Spinal cord (tissue), 10 donors: ENCODE results near the gene FN1. TPM values are rescaled to one million over a fixed set of nuclear protein-coding genes. Genes with fewer than 3 reads are reported as not detected.

Source experiments
- DNase-seq, 6 donors: peaks; one replicate each; pipeline versions ENCODE4 v3.0.0 to v3.0.0-alpha.2; 2013 to 2015; ENCODE audit warnings: low spot score in 6 of 6, low read depth in 4 of 6
- H3K27ac ChIP-seq: one replicate; pipeline ENCODE4 v1.5.1; 2013; ENCODE audit warnings: low read depth, low read length, control low read depth
- H3K27me3 ChIP-seq: one replicate; pipeline ENCODE4 v1.6.1; 2013; ENCODE audit warnings: low read length; ENCODE audit not compliant: control insufficient read depth, insufficient read depth
- H3K36me3 ChIP-seq: one replicate; pipeline ENCODE4 v1.6.1; 2013; ENCODE audit warnings: low read length; ENCODE audit not compliant: control insufficient read depth, insufficient read depth
- H3K4me1 ChIP-seq: one replicate; pipeline ENCODE4 v1.6.1; 2013; ENCODE audit warnings: low read length; ENCODE audit not compliant: control insufficient read depth, insufficient read depth
- H3K4me3 ChIP-seq: one replicate; pipeline ENCODE4 v1.5.1; 2013; ENCODE audit warnings: low read depth, low read length, control low read depth
- H3K9me3 ChIP-seq: one replicate; pipeline ENCODE4 v1.6.1; 2013; ENCODE audit warnings: low read length; ENCODE audit not compliant: control insufficient read depth, insufficient read depth
- WGBS: methylation state at CpG from one replicate; pipeline ENCODE4 v1.1.5; 2013; ENCODE audit warnings: missing lambda C conversion rate; ENCODE audit not compliant: insufficient coverage; 5-methylcytosine and 5-hydroxymethylcytosine counted together
- polyA plus RNA-seq, 2 donors: library from polyadenylated mRNA; unstranded; fragments of 120-200 nt; gene quantifications; one replicate each; pipeline ENCODE4 v1.2.1, GENCODE V29; 2013; ENCODE audit not compliant: insufficient read length in 2 of 2
- total RNA-seq, 2 donors: library from RNA; depleted of rRNA in 1 of 2; stranded (reverse); fragments of 120-200 nt in 1 of 2; fragments of >200 nt in 1 of 2; gene quantifications; one replicate each; pipeline versions ENCODE4 v1.2.3 to v1.2.4, GENCODE V29; 2013 to 2014
- donor health status: healthy.

The FN1 gene
- total and polyA plus RNA-seq, 4 donors: 281 to 1,973 (median 522) TPM

DNA sequence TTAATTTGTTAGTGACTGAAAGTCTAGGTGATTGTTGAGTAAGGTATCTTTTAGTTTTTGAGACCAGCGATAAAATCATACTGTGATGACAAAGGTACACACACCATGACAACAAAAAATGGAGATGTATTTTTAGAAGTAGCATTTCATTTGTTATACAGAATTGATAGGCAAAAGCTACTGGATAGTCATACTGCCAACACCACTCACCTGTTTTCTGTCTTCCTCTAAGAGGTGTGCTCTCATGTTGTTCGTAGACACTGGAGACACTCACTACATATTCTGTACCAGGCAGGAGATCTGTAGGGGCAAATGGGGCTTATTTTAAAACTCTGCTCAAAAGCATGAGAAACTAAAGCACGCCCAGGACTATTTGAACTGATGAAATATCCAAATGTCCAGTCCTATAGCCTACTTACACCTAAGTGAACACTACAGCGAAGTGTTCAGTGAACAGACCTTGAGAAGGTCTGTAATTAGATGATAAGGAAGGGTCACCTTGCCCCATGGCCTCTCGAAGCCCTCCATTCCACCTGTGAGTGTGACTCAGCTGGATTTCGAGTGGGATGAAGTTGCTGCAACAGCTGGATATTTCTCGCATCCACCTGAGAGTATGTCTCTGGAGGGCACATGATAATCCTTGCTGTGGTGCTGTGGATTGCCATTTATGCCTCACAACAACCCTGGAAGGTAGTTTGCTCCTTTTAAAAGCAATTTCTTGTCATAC, 47.7 kb downstream of the FN1 start:
- Histone ChIP-seq H3K4me1 (no peaks in the 10 kb centered on the region), H3K36me3 (no peaks in the 10 kb centered on the region), H3K27me3 (no peaks in the 10 kb centered on the region), H3K9me3 (no peaks in the 10 kb centered on the region), H3K27ac (no peak overlapping the region), H3K4me3 (no peak overlapping the region)
- WGBS: 97% methylated on average over 4 of the region's 7 CpGs
- DNase-seq: no peak

GRCh38 chr2:215386566-215386965, 49.3 kb downstream of the FN1 start:
- DNase-seq: no peak
- Histone ChIP-seq H3K27me3 (no peaks in the 10 kb centered on the region), H3K36me3 (no peaks in the 10 kb centered on the region), H3K4me1 (no peaks in the 10 kb centered on the region), H3K27ac (no peak overlapping the region), H3K9me3 (no peaks in the 10 kb centered on the region), H3K4me3 (no peak overlapping the region)
- 98% methylated on average over 7 of the region's 7 CpGs for WGBS

GRCh38 chr2:215384710-215385109, 51.2 kb downstream of the FN1 start:
- Histone ChIP-seq H3K36me3 (no peaks in the 10 kb centered on the region), H3K4me3 (no peak overlapping the region), H3K27ac (no peak overlapping the region), H3K4me1 (no peaks in the 10 kb centered on the region), H3K9me3 (no peaks in the 10 kb centered on the region), H3K27me3 (no peaks in the 10 kb centered on the region)
- WGBS: 100% methylated on average over 2 of the region's 7 CpGs
- DNase-seq: no peak

GRCh38 chr2:215383652-215384279, 52.1 kb downstream of the FN1 start:
- Histone ChIP-seq H3K36me3 (no peaks in the 10 kb centered on the region), H3K4me1 (no peaks in the 10 kb centered on the region), H3K27me3 (no peaks in the 10 kb centered on the region), H3K27ac (no peak overlapping the region), H3K4me3 (no peak overlapping the region), H3K9me3 (no peaks in the 10 kb centered on the region)
- WGBS: 91% methylated on average over 6 of the region's 8 CpGs
- no peak for DNase-seq

DNA sequence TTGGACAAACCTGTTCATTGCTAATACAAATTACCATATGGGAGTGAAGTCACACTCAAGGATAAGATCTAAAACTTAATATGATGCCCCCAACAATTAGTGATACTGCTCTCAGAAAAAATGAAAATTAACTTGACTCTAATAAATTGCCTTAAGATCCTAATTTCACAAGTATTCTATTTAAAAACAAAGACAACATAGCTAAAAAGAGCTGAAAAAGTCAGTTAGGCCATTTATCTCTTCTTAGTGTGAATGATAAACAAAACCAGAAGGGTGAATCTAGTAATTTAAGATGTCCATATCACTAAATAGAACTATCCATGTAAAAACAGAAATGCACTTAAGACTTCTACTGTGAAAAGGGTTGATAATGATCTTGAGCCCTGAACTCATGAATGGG, 53.4 kb downstream of the FN1 start:
- DNase-seq: no peak
- Histone ChIP-seq H3K36me3 (no peaks in the 10 kb centered on the region), H3K27me3 (no peaks in the 10 kb centered on the region), H3K4me1 (no peaks in the 10 kb centered on the region), H3K27ac (no peak overlapping the region), H3K9me3 (no peaks in the 10 kb centered on the region), H3K4me3 (no peak overlapping the region)

DNA sequence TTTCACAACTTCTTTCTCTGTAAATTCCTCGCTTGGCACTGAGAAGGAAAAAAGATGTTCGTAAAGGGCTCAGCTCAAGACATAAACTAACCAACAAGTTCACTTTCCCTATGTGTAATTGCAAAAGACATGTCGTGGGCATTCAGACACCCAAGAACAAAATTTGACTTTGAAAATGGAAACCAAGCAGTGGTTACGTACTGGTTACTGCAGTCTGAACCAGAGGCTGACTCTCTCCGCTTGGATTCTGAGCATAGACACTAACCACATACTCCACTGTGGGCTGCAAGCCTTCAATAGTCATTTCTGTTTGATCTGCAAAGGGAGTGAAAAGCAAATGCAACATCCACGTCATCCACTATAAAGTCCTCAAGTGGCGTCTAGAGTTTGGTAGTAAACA, 53.9 kb downstream of the FN1 start:
- Histone ChIP-seq H3K27me3 (no peaks in the 10 kb centered on the region), H3K4me3 (no peak overlapping the region), H3K36me3 (peaks cover 3% of the 10 kb centered on the region), H3K9me3 (no peaks in the 10 kb centered on the region), H3K27ac (no peak overlapping the region), H3K4me1 (no peaks in the 10 kb centered on the region)
- no peak for DNase-seq
- WGBS: 96% methylated on average over 5 of the region's 7 CpGs

DNA sequence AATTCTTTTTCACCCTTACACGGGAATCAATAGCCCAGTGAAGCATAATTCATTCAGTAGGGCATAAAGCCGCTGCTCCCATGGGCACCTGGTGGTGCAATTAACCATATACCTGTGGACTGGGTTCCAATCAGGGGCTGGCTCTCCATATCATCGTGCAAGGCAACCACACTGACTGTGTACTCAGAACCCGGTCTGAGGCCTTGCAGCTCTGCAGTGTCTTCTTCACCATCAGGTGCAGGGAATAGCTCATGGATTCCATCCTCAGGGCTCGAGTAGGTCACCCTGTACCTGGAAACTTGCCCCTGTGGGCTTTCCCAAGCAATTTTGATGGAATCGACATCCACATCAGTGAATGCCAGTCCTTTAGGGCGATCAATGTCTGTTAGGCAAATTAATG, 55.2 kb downstream of the FN1 start:
- no peak overlapping the region for H3K27ac ChIP-seq
- H3K4me3 ChIP-seq: no peak overlapping the region
- WGBS: 90% methylated on average over 5 of the region's 7 CpGs
- H3K9me3 ChIP-seq: no peaks in the 10 kb centered on the region
- no peaks in the 10 kb centered on the region for H3K4me1 ChIP-seq
- H3K36me3 ChIP-seq: peaks cover 3% of the 10 kb centered on the region
- DNase-seq: no peak
- no peaks in the 10 kb centered on the region for H3K27me3 ChIP-seq

DNA sequence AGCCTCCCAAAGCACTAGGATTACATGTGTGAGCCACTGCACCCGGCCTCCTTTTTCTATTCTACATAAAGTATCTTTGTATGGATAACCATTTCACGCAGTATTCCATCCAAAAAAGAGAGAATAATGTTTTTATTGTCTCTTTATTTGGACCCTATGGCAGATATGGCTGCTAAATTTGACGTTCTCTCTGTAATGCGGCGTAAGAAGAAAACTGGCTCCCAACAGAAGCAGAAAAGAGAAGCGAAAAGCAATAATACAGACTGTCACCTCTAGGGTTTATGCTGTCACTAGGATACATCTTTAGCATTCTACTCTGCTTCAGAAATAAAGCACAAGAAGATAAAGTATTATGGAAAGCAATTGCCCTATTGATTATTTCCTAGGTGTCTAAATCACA, 55.9 kb downstream of the FN1 start:
- no peaks in the 10 kb centered on the region for H3K9me3 ChIP-seq
- peaks cover 3% of the 10 kb centered on the region for H3K36me3 ChIP-seq
- no peak overlapping the region for H3K27ac ChIP-seq
- DNase-seq: no peak
- no CpG with 5 or more reads among the region's 6 CpGs for WGBS
- H3K4me3 ChIP-seq: no peak overlapping the region
- H3K27me3 ChIP-seq: no peaks in the 10 kb centered on the region
- H3K4me1 ChIP-seq: no peaks in the 10 kb centered on the region

DNA sequence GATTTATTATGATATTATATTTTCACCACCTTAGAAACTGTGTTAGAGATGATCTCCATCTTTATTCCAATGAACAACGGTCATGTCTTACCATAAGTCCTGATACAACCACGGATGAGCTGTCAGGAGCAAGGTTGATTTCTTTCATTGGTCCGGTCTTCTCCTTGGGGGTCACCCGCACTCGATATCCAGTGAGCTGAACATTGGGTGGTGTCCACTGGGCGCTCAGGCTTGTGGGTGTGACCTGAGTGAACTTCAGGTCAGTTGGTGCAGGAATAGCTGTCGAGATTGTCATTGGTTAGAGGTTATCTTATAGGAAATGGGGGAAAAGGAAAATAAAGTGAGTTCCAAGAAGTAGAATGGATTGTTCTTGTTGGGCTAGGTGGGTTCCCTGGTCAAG, 56.8 kb downstream of the FN1 start:
- Histone ChIP-seq H3K27me3 (no peaks in the 10 kb centered on the region), H3K4me1 (no peaks in the 10 kb centered on the region), H3K27ac (no peak overlapping the region), H3K36me3 (peaks cover 3% of the 10 kb centered on the region), H3K4me3 (no peak overlapping the region), H3K9me3 (no peaks in the 10 kb centered on the region)
- DNase-seq: no peak
- WGBS: 98% methylated on average over 7 of the region's 7 CpGs

- H3K27ac ChIP-seq: no peak overlapping the region
- no peaks in the 10 kb centered on the region for H3K4me1 ChIP-seq
- H3K4me3 ChIP-seq: no peak overlapping the region
- no peaks in the 10 kb centered on the region for H3K9me3 ChIP-seq
- H3K36me3 ChIP-seq: peaks cover 3% of the 10 kb centered on the region
- WGBS: 100% methylated on average over 2 of the region's 3 CpGs
- no peaks in the 10 kb centered on the region for H3K27me3 ChIP-seq
- no peak for DNase-seq
Observed at GRCh38 chr2:215378045-215378444, 57.8 kb downstream of the FN1 start.
